SHP77 treated with DMSO at 0.1 percent for 48 hours (cell line): ENCODE data around the gene IL11RA.

Experiments
- DNase-seq: peaks from one replicate; lab custom pipeline; 2025; lab: John Stamatoyannopoulos, UW

Gene IL11RA

GRCh38 chr9:34654323-34655051 lies 2.5 kb downstream of the IL11RA start:
- DNase-seq = no peak

DNA sequence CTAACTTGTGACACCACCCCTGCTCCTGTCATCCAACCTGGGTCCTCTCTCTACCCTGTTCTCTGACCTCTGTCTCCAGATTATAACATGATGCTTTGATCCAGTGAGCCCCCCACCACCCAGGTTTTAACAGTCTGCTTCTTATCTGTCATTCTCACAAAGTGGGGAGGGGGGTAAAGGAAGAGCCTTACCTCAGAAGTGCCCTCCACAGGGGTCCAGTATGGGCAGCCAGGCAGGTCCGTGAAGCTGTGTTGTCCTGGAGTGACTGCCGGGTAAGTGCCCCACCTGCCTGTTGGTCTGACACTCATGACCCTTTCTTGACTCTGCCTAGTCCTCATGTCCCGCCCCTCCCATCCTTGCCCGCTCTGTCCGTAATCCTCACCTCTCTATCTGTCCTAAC lies 3.4 kb downstream of the IL11RA start:
- no peak for DNase-seq

- no peak for DNase-seq
These were observed 5.0 kb downstream of the IL11RA start for GRCh38 chr9:34656992-34657391.

DNA sequence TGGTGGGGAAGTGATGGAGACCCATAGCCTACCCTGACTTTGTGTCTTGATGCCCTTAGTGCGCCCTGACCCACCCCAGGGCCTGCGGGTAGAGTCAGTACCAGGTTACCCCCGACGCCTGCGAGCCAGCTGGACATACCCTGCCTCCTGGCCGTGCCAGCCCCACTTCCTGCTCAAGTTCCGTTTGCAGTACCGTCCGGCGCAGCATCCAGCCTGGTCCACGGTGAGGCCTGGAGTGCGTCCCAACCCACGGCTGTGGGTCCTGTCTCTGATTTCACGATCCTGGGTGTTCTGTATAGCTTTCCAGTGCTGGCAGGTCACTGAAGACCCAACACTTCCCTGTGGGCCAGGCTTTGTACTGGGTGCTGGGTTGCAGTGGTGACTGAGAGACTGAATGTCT lies 6.5 kb downstream of the IL11RA start:
- DNase-seq = no peak

DNA sequence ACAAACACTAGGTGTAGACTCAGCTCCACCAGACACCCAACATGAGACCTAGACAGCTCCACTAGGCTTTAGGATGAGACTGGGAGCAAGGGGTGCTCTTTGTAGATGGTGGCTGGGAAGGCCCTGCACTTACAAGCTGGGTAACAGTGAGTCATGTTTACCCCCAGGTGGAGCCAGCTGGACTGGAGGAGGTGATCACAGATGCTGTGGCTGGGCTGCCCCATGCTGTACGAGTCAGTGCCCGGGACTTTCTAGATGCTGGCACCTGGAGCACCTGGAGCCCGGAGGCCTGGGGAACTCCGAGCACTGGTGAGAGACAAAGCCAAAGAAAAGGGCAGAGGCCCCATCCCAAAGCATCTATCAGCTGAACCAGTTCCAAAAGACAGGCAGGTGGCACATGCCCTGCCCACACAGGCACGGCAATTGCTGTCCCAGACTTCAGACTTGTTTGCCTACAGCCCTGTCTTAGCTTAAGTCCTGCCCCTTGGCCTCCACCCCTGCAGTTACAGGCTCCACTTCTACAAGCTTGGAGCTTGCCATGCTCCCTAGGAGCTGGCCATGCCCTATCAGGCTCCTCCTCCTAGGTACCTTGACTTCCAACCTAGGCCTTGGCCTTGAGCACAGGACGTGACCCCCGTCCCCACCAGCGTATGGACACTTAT lies 7.7 kb downstream of the IL11RA start:
- no peak for DNase-seq

GRCh38 chr9:34662526-34663302 lies 10.7 kb downstream of the IL11RA start, which contains the start of gene CCL27:
Gene CCL27, minus strand, starts transcription at chr9:34662657. Its CDS starts 24 bp downstream, at chr9:34662633.
- no peak for DNase-seq

DNA sequence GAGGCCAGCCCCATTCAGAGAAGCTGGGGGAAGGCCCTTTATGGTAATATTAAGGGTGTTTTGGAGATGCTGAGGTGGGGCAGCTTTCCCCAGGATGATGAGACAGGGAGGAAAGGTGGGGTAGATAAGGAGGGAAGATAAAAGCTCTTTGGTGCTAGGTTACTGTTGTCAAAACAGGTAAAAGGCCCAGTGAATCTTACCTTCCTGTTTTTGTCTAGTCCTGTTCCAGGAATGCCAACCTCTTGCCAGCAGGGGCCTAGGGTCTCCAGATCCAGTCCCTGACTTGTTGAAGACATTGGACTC lies 11.3 kb downstream of the IL11RA start:
- no peak for DNase-seq

- DNase-seq = no peak
These were observed 12.5 kb downstream of the IL11RA start for GRCh38 chr9:34664281-34665066.

DNA sequence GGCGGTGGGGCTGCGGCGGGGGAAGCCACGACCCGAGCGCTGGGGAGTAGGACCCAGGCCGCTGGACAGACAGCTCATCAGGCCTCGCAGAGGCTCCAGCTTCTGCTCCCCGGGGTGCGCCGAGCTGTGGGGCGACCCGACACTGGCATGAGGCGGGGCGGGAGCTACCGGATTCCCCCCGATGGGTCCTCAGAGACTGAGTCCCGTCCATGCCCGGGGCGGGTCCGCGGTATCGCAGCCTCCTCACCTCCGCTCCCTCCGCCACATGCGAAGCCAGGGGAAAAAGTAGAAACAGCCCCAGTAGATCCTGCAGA lies 13.0 kb downstream of the IL11RA start:
- DNase-seq = no peak

GRCh38 chr9:34665381-34666250 lies 13.6 kb downstream of the IL11RA start:
- DNase-seq = peak; percentile 50

DNA sequence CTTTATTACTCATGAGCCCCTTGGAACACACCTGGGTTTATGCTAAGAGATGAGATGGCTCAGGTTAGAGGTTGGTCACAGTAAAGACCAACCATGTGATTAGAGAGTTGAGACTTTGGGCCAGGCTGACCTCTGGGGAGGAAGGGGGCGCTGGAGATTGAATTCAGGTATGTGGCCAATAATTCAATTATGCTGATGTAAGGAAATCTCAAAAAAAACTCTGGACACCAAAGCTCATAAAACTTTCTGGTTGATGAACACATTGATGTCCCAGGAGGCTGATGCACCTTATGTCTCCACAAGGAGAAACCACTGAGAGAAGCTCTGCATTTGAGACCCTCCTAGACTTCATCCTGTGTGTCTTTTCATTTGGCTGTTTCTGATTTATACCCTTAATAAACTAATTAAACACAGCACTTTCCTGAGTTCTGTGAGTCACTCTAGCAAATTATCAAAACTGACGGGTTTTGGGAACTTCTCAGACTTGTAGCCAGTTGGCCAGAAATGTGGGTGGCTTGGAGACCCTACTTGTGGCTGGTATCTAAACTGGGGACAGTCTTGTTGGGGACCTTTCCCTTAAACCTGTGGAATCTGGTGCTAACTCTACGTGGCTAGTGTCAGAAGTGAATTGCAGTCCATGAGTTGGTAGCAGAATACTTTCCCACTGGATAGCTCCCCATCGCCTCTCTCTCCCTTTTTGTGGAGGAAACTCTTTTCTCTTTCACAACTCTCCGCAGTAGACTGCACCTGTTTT lies 18.0 kb downstream of the IL11RA start:
- no peak for DNase-seq

DNA sequence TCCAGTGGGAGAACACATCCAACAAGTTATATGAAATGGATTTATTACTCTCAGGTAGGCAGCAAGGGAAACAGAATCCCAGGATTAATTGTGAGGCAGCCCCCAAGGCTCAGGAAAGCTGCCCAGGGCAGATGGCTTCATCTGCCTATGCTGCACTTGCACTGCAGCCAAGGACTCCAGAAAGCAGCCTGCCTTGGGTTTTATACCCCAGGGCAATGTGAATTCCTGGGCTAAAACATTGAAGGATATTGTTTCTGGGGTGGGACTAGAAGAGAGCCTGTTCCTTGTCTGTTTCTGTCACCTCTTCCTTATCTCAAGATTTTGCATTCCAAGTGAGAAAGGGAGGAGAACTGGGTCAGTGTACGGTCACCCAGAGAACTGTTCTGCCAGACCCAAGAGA lies 19.3 kb downstream of the IL11RA start:
- no peak for DNase-seq

- no peak for DNase-seq
These were observed 22.5 kb downstream of the IL11RA start for GRCh38 chr9:34674440-34674839.

GRCh38 chr9:34675048-34675714 lies 23.2 kb downstream of the IL11RA start:
- peak; percentile 34 for DNase-seq

DNA sequence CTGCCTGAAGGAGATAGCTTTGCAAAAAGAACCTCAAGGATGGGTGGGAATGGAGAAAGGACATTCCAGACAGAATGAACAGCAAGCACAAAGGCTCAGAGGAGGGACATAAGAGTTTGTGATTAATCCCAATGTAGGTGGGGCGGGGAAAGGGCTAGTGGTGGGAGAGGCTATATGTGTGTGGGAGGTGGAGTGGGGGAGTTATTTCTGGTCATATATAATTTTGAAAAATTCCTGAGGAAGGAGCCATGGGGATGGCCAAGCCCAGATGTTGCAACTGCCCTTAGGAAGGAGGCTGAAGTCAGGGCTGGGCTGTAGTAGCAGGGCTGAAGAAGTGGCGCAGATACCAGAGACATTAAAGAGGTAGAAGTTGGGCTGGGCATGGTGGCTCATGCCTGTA lies 23.9 kb downstream of the IL11RA start:
- DNase-seq = no peak

DNA sequence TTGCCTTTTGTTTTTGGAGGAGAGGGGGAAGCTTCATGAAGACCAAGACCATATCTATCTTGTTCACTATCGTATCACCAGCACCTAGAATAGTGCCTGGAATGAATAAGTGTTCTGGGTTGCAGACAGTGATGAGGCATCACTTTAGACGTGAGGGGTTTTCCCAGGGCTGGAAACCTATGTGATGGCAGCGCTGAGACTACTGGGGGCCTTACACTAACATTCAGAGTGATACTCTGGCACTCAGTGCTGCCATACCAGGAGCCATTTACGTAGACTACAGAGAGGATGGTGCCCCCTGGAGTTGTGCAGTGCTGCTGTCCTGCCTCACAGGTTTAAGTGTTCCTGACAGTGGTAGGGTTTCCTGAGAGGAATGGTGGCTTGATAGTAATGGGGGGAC lies 32.2 kb downstream of the IL11RA start:
- DNase-seq = no peak

- no peak for DNase-seq
These were observed 32.8 kb downstream of the IL11RA start for GRCh38 chr9:34684816-34685215.

DNA sequence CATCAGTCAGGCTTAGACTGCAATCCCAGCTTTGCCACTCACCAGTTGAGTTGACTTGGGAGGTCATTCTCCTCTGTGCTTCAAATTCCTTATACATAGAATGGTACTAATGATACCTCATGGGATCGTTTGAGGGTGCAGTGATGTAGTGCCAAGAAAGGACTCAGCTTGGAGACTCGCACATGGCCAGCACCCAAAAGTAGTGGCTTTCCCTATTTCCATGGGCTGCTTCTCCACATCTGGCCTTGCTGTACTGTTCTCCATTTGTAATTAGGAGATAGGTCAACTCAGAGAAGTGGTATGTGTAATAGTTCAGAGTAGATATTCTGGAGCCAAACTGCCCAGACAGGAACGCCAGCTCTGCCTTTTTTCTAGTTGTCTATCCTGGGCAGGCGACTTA lies 33.6 kb downstream of the IL11RA start:
- DNase-seq = no peak

- no peak for DNase-seq
These were observed 34.2 kb downstream of the IL11RA start for GRCh38 chr9:34686231-34686630.

DNA sequence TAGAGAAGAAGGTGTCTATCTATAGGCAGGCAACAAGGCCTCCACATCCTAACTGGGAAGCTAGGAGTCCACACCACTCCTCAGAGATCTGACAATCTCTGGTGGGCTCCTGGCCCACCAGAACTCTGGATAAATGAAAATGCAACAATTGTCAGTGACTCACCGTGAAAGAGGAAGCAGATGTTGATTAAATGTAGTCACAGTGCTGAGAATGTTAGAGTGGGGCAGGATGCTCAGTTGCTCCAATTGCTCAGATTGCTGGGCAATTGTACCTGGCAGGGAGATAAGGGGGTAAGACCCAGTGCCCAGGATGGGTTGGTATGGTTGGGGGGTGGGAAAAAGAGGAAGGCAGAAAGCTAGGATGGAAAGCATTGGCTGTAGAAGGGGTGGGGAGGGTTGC lies 34.7 kb downstream of the IL11RA start:
- DNase-seq = no peak
